Dermis lymphatic vessel endothelial cell (primary cell): Measurements from ENCODE around the gene BBS4. TPM values are rescaled to one million over a fixed set of nuclear protein-coding genes. Genes with fewer than 3 reads are reported as not detected.

ENCODE experiments used
- total RNA-seq: library from RNA; depleted of rRNA; stranded (reverse); fragments of >200 nt; gene quantifications from 2 replicates; pipeline ENCODE4 v1.2.1, GENCODE V29; 2014

BBS4 gene, protein sequence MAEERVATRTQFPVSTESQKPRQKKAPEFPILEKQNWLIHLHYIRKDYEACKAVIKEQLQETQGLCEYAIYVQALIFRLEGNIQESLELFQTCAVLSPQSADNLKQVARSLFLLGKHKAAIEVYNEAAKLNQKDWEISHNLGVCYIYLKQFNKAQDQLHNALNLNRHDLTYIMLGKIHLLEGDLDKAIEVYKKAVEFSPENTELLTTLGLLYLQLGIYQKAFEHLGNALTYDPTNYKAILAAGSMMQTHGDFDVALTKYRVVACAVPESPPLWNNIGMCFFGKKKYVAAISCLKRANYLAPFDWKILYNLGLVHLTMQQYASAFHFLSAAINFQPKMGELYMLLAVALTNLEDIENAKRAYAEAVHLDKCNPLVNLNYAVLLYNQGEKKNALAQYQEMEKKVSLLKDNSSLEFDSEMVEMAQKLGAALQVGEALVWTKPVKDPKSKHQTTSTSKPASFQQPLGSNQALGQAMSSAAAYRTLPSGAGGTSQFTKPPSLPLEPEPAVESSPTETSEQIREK
- 5.7 and 11.3 TPM in 2 replicates for total RNA-seq

DNA sequence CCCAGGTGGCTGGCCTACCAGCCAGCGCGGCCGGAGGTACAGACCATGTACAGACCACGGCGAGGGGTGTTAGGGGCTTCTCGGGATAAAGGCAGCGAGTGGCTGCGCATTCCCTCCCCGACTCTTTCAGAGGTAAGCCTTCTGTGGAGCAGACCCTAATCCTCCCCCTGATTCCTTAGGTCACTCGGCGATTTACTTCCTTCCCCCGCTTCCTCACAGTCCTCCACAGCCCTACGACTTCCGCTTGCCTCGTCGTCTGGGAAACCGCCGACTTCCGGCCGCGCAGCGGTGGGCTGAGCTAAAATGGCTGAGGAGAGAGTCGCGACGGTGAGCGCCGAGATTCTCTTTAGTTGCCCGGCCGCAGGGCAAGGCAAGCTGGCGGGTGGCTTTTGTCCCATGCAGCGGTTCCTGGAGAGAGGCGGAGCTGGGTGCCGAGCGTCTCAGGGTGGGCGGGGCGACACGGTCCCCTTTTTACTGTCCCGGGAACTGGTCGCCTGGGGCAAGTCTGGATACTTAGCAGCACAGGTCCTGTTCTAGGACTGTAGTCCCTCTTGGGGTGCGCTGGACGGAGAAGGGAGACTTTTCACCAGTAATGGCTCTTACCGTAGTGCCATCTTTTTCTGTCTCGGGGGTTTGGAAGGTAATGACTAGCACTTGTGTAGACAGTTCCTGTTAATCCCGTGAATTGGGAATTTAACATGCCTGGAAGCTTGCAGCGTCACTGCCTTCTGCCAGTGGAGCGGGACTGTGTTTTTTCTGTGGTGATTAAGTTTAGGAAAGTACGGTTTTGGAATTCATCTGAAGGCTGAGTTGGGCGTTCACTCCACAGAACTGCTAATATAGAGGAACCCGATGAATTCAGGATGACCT lies at the start of gene BBS4, which contains the start of gene HIGD2B:
Gene BBS4, plus strand, starts transcription at position 283 of the 870 bp plus-strand sequence. Its CDS starts 21 bp downstream, at position 304.
Gene HIGD2B, minus strand, starts transcription at position 258 of the 870 bp plus-strand sequence. CDS start 9,808 bp downstream, outside the sequence.

DNA sequence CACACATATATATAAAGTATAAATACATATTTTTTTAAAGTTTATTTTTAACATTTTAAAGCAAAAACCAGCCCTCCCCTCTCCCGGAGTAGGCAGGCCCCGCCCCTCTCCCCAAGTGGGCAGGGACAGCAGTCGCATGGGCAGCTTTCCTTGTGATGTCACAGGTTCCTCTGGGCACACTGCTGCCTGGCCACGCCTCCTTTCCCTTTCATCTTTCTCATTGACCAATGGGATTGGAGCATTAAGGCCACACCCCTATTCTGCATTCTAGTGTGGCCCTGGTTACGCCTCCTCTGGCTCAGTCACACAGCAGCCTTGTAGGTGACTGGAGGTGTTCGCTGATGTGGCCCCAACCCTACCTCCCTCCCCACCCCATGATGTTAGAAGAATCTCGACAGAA lies 31.6 kb upstream of the BBS4 start, which contains the start of gene GOLGA6B:
Gene GOLGA6B, plus strand, starts transcription at position 301 of the 400 bp plus-strand sequence. Its CDS starts 41 bp downstream, at position 342.

DNA sequence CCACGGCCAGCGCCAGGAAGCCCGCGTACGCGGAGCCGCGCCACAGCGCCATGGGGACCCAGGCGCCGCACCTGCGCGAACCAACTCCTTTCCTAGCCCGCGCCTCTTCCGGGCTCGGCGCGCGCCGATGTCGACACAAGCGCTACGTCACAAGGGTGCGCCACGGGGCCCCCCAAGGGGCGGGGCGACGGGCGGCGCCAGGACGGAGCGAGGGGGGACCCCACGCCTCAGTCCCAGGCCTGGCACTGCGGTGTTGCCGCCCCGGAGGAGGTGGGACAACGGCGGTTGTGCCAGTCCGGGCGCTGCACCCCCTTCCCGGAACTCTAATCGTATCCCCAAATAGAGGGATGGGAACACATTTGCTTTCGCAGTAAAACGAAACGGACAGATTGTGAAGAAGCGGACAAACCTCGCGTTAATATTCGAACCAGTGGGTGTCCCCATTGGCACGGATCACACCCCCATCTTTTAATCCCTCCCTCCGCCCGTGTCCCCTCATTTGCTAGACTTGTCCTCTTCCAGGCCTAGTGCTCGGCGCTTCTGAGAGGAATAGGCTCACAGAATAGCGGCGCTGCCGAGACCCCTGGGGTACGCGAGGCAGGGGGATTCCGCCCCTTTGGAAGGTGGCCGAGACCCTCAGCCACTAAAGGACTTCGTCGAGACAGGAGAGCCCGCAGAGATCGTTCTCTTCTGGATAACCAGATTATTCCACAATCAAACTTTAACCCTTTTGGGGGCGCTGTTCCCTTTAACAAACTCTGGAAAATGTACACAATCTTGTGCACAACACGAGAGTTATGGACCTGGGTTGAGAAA lies 97.8 kb downstream of the BBS4 start, which contains the start of gene ADPGK:
Gene ADPGK, minus strand, starts transcription at position 119 of the 816 bp plus-strand sequence. Its CDS starts 67 bp downstream, at position 52.

Other genes with a start within 250 kb of the BBS4 start
- gene ARIH1, start 211.9 kb upstream of the BBS4 start, total RNA-seq, result 26.7 and 33.3 TPM in 2 replicates
- gene GOLGA6B, start 31.5 kb upstream of the BBS4 start, total RNA-seq, result not detected in 2 replicates
- 0.11 and 0.17 TPM in 2 replicates for gene HIGD2B, start within 50 bp of the BBS4 start, total RNA-seq
- 34.8 and 44.2 TPM in 2 replicates for gene ADPGK, start 97.6 kb downstream of the BBS4 start, total RNA-seq